Activated T-helper 2 cell treated with anti-CD3 and anti-CD28 coated beads, Interferon-gamma antibody, Interleukin-2, Interleukin-4, amounts not matched to agents 10 μg/mL and 5 μg/mL and 100 μg/mL, durations not matched to agents 14 hours and 24 hours and 36 hours (primary cell): ENCODE measurements around the gene PIK3AP1. TPM values are rescaled to one million over a fixed set of nuclear protein-coding genes. Genes with fewer than 3 reads are reported as not detected.

Experiments used
- DNase-seq: peaks from one replicate; pipeline ENCODE4 v3.0.0; 2021; ENCODE audit warnings: low spot score
- H3K27ac Mint-ChIP-seq: one replicate; pipeline ENCODE4 v1.8.0; 2021; ENCODE audit warnings: mixed read lengths
- H3K27me3 Mint-ChIP-seq: one replicate; pipeline ENCODE4 v1.8.0; 2021; ENCODE audit warnings: low read depth, mixed read lengths
- H3K36me3 Mint-ChIP-seq: one replicate; pipeline ENCODE4 v1.8.0; 2021; ENCODE audit warnings: low read depth, mixed read lengths
- H3K4me1 Mint-ChIP-seq: one replicate; pipeline ENCODE4 v1.8.0; 2021; ENCODE audit warnings: low read depth, mixed read lengths
- H3K4me3 Mint-ChIP-seq: one replicate; pipeline ENCODE4 v1.8.0; 2021; ENCODE audit warnings: low read depth, mild to moderate bottlenecking, moderate library complexity, mixed read lengths
- H3K9me3 Mint-ChIP-seq: one replicate; pipeline ENCODE4 v1.8.0; 2021; ENCODE audit warnings: mixed read lengths
- intact Hi-C: fragments of 100-400 bp; cut with micrococcal nuclease; formaldehyde crosslinking; loops from one replicate; pipeline ENCODE4 v1.15.1; 2023
- total RNA-seq: library from RNA; stranded (reverse); gene quantifications from 2 replicates; pipeline ENCODE4 v1.2.3, GENCODE V29; 2022

The PIK3AP1 gene
- total RNA-seq, 1 donor from 2014 or later, result 14.0 TPM

DNA sequence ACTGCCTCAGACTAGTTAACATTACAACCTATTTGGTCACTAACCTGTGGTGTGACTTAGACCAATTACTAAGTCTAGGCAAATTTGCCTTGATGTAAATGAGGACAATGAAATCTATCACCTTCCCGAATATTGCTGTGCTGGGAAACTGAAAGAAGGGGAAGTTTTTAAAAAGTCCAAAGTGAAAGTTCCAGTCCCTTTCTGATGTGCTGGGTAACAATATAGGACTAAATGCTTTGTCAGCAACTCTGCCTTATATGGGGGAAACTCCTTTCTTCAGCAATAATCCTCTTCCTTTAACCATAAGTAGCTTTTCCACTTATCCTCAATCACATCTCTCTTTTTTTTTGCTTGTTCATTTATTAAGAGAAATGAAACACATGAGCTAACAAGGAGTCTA lies 3.9 kb downstream of the PIK3AP1 start:
- Mint-ChIP-seq H3K4me1 (peaks cover 29% of the 10 kb centered on the region), H3K4me3 (no peak overlapping the region), H3K9me3 (no peaks in the 10 kb centered on the region), H3K27me3 (peaks cover 21% of the 10 kb centered on the region), H3K36me3 (peaks cover 3% of the 10 kb centered on the region), H3K27ac (no peak overlapping the region)
- no peak for DNase-seq
- intact Hi-C loops, result no loop called here

DNA sequence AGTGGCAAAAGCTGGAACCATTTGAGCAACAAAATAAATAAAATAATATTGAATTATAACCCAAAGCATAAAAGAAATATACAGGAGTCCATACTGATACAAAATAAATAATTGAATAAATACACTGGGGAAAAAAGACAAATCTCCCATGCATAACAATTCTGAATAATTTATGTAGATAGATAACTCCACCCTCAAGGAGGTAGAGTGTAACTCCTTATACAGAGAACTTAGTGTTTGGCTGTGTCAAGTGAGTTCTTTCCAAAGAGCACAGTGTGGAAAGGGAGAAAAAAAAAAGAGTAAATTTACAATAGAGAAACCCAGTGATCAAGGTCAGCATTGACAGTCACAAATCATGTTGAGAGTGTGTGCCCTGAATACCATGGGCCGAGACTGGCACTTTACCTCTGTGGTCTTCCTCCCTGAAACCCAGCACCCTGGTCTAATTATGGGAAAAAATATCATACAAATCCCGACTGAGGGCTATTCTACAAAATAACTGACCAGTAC lies 5.5 kb downstream of the PIK3AP1 start:
- no peaks in the 10 kb centered on the region for H3K9me3 Mint-ChIP-seq
- H3K4me3 Mint-ChIP-seq, result no peak overlapping the region
- peaks cover 21% of the 10 kb centered on the region for H3K4me1 Mint-ChIP-seq
- H3K27me3 Mint-ChIP-seq, result peaks cover 14% of the 10 kb centered on the region
- H3K36me3 Mint-ChIP-seq, result peaks cover 3% of the 10 kb centered on the region
- no peak for DNase-seq
- H3K27ac Mint-ChIP-seq, result no peak overlapping the region
- intact Hi-C loops, result no loop called here

DNA sequence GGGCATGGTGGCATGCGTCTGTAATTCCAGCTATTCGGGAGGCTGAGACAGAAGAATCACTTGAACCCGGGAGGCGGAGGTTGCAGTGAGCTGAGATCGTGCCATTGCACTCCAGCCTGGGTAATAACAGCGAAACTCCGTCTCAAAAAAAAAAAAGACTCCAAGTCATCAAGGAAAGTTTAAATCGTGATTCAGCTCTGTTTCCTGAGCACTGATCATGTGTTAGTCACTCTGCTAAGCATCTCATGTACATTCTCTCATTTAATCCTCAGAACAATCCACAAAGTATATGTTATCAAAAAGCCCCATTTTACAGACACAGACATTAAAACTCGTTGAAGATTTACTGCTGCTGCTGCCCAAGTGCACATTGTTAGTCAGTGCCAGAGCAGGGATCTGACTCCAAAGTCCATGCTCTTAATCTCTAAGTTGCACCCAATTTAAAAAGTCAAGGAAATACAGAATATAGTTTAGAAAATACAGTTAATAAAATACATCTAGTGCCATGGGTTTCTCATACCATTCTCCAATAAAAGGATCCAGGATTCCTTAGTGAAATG lies 6.2 kb downstream of the PIK3AP1 start:
- peaks cover 9% of the 10 kb centered on the region for H3K27me3 Mint-ChIP-seq
- peaks cover 3% of the 10 kb centered on the region for H3K36me3 Mint-ChIP-seq
- intact Hi-C loops, result no loop called here
- no peak overlapping the region for H3K27ac Mint-ChIP-seq
- H3K4me3 Mint-ChIP-seq, result no peak overlapping the region
- DNase-seq, result no peak
- no peaks in the 10 kb centered on the region for H3K9me3 Mint-ChIP-seq
- peaks cover 14% of the 10 kb centered on the region for H3K4me1 Mint-ChIP-seq

DNA sequence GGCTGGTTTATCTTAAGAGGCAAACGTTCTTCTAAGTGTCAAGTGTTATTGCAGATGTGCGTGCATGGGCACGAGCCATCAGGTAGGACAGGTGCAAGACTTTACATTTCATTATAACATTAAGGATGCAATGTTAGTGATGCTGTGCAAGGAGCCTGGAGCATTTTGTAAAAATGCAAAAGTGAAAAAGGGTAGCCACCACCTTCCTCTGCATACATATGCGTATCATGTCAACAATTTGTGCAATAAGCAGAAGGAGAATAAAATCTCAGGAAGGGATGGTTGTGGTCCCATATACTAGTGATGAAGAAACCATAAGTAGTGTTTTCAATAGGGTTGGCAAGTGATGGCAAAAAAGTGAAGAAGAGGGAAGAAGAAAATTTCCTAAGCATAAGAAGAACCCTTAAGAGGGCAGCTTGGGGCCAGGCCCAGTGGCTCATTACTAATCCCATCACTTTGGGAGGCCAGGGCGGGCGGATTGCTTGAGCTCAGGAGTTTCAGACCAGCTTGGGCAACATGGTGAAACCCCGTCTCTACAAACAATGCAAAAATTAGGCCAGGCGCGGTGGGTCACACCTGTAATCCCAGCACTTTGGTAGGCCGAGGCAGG lies 7.5 kb downstream of the PIK3AP1 start:
- H3K27me3 Mint-ChIP-seq, result peaks cover 1% of the 10 kb centered on the region
- H3K9me3 Mint-ChIP-seq, result no peaks in the 10 kb centered on the region
- no peak for DNase-seq
- peaks cover 3% of the 10 kb centered on the region for H3K36me3 Mint-ChIP-seq
- no peak overlapping the region for H3K4me3 Mint-ChIP-seq
- intact Hi-C loops, result no loop called here
- no peak overlapping the region for H3K27ac Mint-ChIP-seq
- H3K4me1 Mint-ChIP-seq, result peaks cover 6% of the 10 kb centered on the region

DNA sequence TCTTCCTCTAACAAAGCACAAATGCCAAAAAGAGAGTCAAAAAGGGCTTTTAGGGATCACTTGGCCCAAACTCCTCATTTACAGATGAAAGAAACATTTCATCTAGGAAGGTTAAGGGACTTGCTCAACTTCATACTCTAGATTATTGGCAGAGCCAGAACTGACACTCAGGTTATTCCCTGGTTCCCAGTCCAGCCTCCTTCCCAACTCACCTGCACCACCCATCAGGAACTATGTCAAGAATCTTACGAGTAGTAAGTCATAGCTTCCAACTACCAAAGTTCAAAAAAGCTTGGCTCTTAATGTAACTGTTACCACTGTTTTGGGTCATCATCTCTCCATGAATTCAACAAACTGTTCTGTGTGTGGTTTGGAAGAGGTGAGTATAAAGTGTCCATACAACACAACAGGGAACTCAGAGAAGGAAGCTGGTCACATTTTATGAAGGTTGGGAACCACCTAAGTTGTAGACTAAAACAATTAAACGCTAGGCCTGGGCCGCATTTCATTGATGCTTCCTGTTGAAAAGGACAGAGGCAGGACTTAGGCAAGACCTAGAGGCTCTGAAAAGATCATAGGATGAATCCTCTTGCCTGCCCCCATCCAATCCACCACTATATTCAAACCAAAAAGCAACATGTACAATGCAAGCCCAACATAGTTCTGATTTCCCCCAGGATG lies 9.1 kb downstream of the PIK3AP1 start:
- Mint-ChIP-seq H3K9me3 (no peaks in the 10 kb centered on the region), H3K27me3 (no peaks in the 10 kb centered on the region), H3K4me1 (peaks cover 5% of the 10 kb centered on the region), H3K36me3 (peaks cover 5% of the 10 kb centered on the region), H3K27ac (no peak overlapping the region), H3K4me3 (no peak overlapping the region)
- DNase-seq, result no peak
- intact Hi-C loops, result no loop called here

DNA sequence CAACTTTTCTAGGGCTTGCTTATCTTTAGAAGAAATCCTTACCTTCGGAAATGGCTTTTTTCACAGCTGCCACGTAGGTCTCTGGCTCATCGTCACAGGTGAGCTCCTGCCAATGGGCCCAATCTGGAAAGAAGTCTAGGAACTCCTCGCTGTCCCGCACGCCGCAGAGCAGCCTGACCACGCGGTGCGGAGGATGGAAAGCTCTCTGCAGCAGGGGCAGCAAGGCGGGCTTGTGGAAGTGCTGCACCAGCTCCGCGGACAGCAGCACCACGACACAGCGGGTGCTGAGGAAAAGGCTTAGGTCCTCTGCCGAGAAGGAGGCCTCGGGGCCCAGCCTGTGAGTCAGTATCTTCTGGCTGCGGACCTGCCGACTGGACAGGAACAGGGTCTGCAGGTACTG lies 10.8 kb downstream of the PIK3AP1 start:
- no peak for DNase-seq
- H3K27ac Mint-ChIP-seq, result no peak overlapping the region
- H3K27me3 Mint-ChIP-seq, result no peaks in the 10 kb centered on the region
- H3K9me3 Mint-ChIP-seq, result no peaks in the 10 kb centered on the region
- H3K4me3 Mint-ChIP-seq, result no peak overlapping the region
- peaks cover 5% of the 10 kb centered on the region for H3K4me1 Mint-ChIP-seq
- intact Hi-C loops, result no loop called here
- H3K36me3 Mint-ChIP-seq, result peaks cover 5% of the 10 kb centered on the region

DNA sequence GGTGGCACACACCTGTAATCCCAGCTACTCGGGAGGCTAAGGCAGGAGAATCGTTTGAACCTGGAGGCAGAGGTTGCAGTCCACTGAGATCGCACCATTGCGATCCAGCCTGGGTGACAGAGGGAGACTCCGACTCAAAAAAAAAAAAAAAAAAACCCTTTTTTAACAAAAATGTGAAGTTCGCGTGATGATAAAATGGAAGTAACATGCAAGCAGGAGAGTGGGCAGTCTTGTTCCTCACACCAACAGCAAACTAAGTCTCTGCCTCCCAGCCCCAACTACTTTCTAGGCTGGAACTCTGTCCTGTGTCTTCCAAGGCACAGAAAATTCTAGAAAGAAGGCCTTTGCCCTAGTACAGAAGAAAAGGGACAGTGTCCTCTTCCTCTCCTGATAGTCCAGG lies 11.3 kb downstream of the PIK3AP1 start:
- H3K4me3 Mint-ChIP-seq, result no peak overlapping the region
- H3K36me3 Mint-ChIP-seq, result peaks cover 5% of the 10 kb centered on the region
- peaks cover 3% of the 10 kb centered on the region for H3K4me1 Mint-ChIP-seq
- H3K27ac Mint-ChIP-seq, result no peak overlapping the region
- intact Hi-C loops, result no loop called here
- H3K27me3 Mint-ChIP-seq, result no peaks in the 10 kb centered on the region
- no peak for DNase-seq
- no peaks in the 10 kb centered on the region for H3K9me3 Mint-ChIP-seq

DNA sequence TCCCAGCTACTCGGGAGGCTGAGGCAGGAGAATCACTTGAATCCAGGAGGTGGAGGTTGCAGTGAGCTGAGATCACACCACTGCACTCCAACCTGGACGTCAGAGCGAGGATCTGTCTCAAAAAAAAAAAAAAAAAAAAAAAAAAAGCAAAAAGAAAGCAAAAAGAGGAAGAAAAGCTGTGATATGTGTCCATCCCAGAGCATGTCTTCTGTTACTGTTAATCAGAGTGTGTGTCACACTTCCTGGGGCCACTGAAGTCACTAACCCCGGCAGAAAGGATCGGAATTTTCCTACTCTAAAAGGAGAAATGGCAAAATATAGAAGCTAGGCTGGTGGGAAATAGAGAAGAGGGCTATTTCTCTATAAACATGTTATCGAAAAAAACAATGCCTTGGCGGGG lies 11.9 kb downstream of the PIK3AP1 start:
- Mint-ChIP-seq H3K27me3 (no peaks in the 10 kb centered on the region), H3K4me3 (no peak overlapping the region), H3K9me3 (no peaks in the 10 kb centered on the region), H3K4me1 (peaks cover 3% of the 10 kb centered on the region), H3K36me3 (peaks cover 5% of the 10 kb centered on the region), H3K27ac (no peak overlapping the region)
- intact Hi-C loops, result no loop called here
- no peak for DNase-seq

DNA sequence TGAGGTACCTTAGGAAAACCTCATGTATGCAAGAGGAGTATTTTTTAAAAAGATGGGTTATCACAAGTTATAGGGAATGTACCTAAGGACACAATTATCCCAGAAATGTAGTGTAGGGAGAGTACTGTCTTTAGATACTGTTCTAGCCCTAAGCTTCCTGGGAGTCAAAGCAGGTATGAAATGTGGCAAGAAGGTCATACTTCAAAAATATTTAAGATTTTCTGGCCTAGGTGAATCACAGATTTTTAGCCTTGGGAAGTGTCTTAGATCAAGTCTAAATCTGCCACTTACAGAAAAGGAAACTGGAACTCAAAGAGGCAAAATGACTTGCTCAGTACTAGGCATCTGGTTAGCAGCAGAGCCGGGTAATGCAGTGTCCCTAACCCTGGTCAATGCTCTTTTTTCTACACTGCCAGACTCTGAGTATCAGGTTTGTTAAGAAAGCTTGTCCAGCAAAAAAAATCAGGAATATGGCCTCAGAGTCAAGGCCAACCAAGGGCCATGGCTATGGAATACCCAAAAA lies 13.9 kb downstream of the PIK3AP1 start:
- no peak overlapping the region for H3K27ac Mint-ChIP-seq
- no peaks in the 10 kb centered on the region for H3K9me3 Mint-ChIP-seq
- peaks cover 3% of the 10 kb centered on the region for H3K4me1 Mint-ChIP-seq
- no peaks in the 10 kb centered on the region for H3K27me3 Mint-ChIP-seq
- no peak for DNase-seq
- H3K4me3 Mint-ChIP-seq, result no peak overlapping the region
- intact Hi-C loops, result no loop called here
- peaks cover 5% of the 10 kb centered on the region for H3K36me3 Mint-ChIP-seq

DNA sequence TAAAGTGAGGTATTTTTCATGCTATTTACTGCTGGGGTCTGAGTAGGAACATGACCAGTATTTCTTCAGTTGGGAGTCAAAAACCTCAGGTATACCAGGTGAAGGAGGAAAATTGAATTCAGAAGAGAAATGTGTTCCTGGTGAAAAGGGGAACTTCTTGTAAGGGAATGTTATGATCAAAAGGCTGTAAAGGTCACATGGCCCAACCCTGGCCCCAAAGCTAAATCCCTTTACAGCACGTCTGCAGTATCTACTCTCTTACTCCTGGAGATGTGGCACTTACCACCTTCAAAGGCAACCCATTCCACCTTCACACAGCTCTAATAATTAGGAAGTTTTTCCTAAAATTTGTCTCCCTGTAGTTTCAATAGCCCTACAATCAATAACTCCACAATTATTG lies 15.2 kb downstream of the PIK3AP1 start:
- no peak overlapping the region for H3K27ac Mint-ChIP-seq
- no peaks in the 10 kb centered on the region for H3K9me3 Mint-ChIP-seq
- H3K4me1 Mint-ChIP-seq, result peaks cover 6% of the 10 kb centered on the region
- intact Hi-C loops, result no loop called here
- no peaks in the 10 kb centered on the region for H3K27me3 Mint-ChIP-seq
- peaks cover 5% of the 10 kb centered on the region for H3K36me3 Mint-ChIP-seq
- DNase-seq, result no peak
- no peak overlapping the region for H3K4me3 Mint-ChIP-seq

DNA sequence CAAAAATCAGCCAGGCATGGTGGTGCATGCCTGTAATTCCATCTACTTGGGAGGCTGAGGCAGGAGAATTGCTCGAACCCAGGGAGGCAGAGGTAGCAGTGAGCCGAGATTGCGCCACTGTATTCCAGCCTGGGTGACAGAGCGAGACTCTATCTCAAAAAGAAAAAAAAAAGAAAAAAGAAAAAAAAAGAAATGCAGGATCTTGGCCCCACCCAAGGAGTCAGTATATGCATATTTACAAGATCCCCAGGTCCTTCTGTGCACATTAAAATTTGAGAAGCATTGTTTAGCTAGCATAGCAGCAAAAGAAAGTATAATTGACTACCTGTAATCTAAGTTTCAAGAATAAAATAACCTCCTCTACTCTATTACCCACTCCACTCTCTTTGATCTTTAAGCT lies 15.8 kb downstream of the PIK3AP1 start:
- Mint-ChIP-seq H3K9me3 (no peaks in the 10 kb centered on the region), H3K27me3 (no peaks in the 10 kb centered on the region)

DNA sequence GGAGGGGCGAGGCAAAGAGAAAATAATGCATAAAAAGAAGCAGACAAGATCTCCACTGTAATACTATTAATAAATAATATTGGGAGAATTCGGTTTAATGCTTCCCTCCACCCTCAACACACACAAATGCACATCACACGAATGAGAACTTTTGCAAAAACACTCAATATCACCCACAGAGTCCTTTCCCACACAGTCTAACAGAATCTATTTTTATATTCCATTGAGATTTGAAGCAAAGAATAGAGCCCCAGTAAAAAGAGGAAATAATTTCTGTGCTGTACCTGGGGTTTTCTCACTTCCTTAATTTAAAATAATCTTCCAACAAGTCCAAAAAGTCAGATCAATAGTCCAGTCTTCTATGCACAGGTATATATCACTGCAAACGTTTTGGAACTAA lies 17.0 kb downstream of the PIK3AP1 start:
- Mint-ChIP-seq H3K4me3 (no peak overlapping the region), H3K9me3 (no peaks in the 10 kb centered on the region), H3K4me1 (peaks cover 6% of the 10 kb centered on the region), H3K36me3 (peaks cover 5% of the 10 kb centered on the region), H3K27me3 (no peaks in the 10 kb centered on the region), H3K27ac (no peak overlapping the region)
- no peak for DNase-seq
- intact Hi-C loops, result no loop called here

More for the DNA sequence above, 15.8 kb downstream of the PIK3AP1 start:
- DNase-seq, result no peak
- intact Hi-C loops, result no loop called here
- peaks cover 6% of the 10 kb centered on the region for H3K4me1 Mint-ChIP-seq
- H3K27ac Mint-ChIP-seq, result no peak overlapping the region
- H3K4me3 Mint-ChIP-seq, result no peak overlapping the region
- peaks cover 5% of the 10 kb centered on the region for H3K36me3 Mint-ChIP-seq

DNA sequence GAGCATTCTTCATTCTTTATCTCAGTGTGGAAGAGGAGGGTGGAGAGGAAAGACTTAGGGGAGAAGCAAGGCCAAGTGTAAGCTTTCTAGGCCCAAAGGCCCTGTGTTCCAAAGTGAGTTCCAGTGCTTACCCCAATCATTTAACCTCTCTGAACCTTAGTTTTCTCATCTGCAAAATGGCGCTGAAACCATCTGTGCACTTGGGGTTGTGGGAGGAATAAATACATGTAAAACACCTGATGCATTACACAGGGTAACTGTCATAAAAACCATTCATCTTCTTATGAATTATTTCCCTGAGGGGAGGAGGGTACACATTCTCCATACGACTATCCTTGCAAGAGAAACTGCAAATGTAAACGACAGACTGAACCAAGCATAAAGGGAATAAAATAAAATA lies 19.0 kb downstream of the PIK3AP1 start:
- Mint-ChIP-seq H3K4me1 (peaks cover 6% of the 10 kb centered on the region), H3K36me3 (peaks cover 3% of the 10 kb centered on the region), H3K27me3 (no peaks in the 10 kb centered on the region), H3K9me3 (no peaks in the 10 kb centered on the region), H3K27ac (no peak overlapping the region), H3K4me3 (no peak overlapping the region)
- intact Hi-C loops, result no loop called here
- DNase-seq, result no peak
